ENCODE results near the gene GC. TPM values are rescaled to one million over a fixed set of nuclear protein-coding genes. Genes with fewer than 3 reads are reported as not detected.

GC gene
- total and polyA plus RNA-seq, 7 donors, result not detected

- TF ChIP-seq, protein P1, sequence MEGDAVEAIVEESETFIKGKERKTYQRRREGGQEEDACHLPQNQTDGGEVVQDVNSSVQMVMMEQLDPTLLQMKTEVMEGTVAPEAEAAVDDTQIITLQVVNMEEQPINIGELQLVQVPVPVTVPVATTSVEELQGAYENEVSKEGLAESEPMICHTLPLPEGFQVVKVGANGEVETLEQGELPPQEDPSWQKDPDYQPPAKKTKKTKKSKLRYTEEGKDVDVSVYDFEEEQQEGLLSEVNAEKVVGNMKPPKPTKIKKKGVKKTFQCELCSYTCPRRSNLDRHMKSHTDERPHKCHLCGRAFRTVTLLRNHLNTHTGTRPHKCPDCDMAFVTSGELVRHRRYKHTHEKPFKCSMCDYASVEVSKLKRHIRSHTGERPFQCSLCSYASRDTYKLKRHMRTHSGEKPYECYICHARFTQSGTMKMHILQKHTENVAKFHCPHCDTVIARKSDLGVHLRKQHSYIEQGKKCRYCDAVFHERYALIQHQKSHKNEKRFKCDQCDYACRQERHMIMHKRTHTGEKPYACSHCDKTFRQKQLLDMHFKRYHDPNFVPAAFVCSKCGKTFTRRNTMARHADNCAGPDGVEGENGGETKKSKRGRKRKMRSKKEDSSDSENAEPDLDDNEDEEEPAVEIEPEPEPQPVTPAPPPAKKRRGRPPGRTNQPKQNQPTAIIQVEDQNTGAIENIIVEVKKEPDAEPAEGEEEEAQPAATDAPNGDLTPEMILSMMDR (IDR thresholded peaks at IDR 0.05), result no peak
- no peak for TF ChIP-seq POLR2A (IDR thresholded peaks at IDR 0.05)
- no peak for TF ChIP-seq EP300 (IDR thresholded peaks at IDR 0.05)
- no peak for TF ChIP-seq POLR2AphosphoS5 (IDR thresholded peaks at IDR 0.05)
- H3K27ac ChIP-seq, result no peak overlapping the region
- no peaks in the 10 kb centered on the region for H3K36me3 ChIP-seq
- H3K27me3 ChIP-seq, result no peaks in the 10 kb centered on the region
- intact Hi-C loops (cut with DNase I), result no loop called here
- no peak overlapping the region for H3K4me3 ChIP-seq
- H3K9me3 ChIP-seq, result no peaks in the 10 kb centered on the region
- no peak for DNase-seq
- WGBS, 2 donors, result 17 to 69% methylated on average over 2 of the region's 2 CpGs
- H3K4me1 ChIP-seq, result no peaks in the 10 kb centered on the region
These were observed 10.9 kb downstream of the GC start for GRCh38 chr4:71773004-71773403.

- TF ChIP-seq EP300 (IDR thresholded peaks at IDR 0.05), result no peak
- TF ChIP-seq, protein P1 (IDR thresholded peaks at IDR 0.05), result no peak
- TF ChIP-seq POLR2AphosphoS5 (IDR thresholded peaks at IDR 0.05), result no peak
- TF ChIP-seq POLR2A (IDR thresholded peaks at IDR 0.05), result no peak
- intact Hi-C loops (cut with DNase I), result no loop called here
- DNase-seq, result no peak
- H3K27ac ChIP-seq, result no peak overlapping the region
- H3K4me1 ChIP-seq, result no peaks in the 10 kb centered on the region
- no peak overlapping the region for H3K4me3 ChIP-seq
- H3K36me3 ChIP-seq, result no peaks in the 10 kb centered on the region
- no peaks in the 10 kb centered on the region for H3K27me3 ChIP-seq
- H3K9me3 ChIP-seq, result no peaks in the 10 kb centered on the region
These were observed 11.3 kb downstream of the GC start for GRCh38 chr4:71772592-71772991.

DNA sequence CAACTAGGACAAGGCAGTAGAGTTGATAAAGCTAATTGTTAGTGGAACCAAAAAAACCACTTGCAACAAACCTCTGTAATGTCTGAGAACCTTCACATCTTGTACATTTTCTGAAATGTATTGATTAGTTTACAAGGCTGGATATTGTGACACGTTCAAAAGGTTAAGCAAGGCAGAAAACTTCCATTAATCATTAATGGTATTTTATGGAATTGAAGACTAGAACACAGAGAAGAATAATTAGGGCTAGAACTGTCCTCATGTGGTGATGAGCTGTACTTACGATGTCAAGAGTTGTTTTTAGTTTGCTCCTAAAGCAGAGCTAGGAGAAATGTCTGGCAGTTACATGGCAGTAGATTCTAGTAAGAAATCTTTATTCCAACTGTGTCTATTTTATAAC lies 12.3 kb downstream of the GC start:
- Histone ChIP-seq H3K27ac (no peak overlapping the region), H3K36me3 (no peaks in the 10 kb centered on the region), H3K27me3 (no peaks in the 10 kb centered on the region), H3K9me3 (no peaks in the 10 kb centered on the region), H3K4me3 (no peak overlapping the region), H3K4me1 (no peaks in the 10 kb centered on the region)
- TF ChIP-seq EP300 (IDR thresholded peaks at IDR 0.05), result no peak
- TF ChIP-seq POLR2A (IDR thresholded peaks at IDR 0.05), result no peak
- TF ChIP-seq POLR2AphosphoS5 (IDR thresholded peaks at IDR 0.05), result no peak
- TF ChIP-seq, protein P1 (IDR thresholded peaks at IDR 0.05), result no peak
- no peak for DNase-seq
- intact Hi-C loops (cut with DNase I), result no loop called here
- WGBS, 2 donors, result 53 to 70% methylated on average over 2 of the region's 2 CpGs

- whole genome bisulfite sequencing, 2 donors, result 90 to 91% methylated on average over 3 of the region's 3 CpGs
- intact Hi-C loops (cut with DNase I), result no loop called here
- Histone ChIP-seq H3K27me3 (no peaks in the 10 kb centered on the region), H3K9me3 (no peaks in the 10 kb centered on the region), H3K27ac (no peak overlapping the region), H3K4me3 (no peak overlapping the region), H3K36me3 (no peaks in the 10 kb centered on the region), H3K4me1 (no peaks in the 10 kb centered on the region)
- no peak for DNase-seq
- TF ChIP-seq, protein P1 (IDR thresholded peaks at IDR 0.05), result no peak
- TF ChIP-seq POLR2AphosphoS5 (IDR thresholded peaks at IDR 0.05), result no peak
- TF ChIP-seq EP300 (IDR thresholded peaks at IDR 0.05), result no peak
- no peak for TF ChIP-seq POLR2A (IDR thresholded peaks at IDR 0.05)
These were observed 14.4 kb downstream of the GC start for GRCh38 chr4:71769434-71769833.

DNA sequence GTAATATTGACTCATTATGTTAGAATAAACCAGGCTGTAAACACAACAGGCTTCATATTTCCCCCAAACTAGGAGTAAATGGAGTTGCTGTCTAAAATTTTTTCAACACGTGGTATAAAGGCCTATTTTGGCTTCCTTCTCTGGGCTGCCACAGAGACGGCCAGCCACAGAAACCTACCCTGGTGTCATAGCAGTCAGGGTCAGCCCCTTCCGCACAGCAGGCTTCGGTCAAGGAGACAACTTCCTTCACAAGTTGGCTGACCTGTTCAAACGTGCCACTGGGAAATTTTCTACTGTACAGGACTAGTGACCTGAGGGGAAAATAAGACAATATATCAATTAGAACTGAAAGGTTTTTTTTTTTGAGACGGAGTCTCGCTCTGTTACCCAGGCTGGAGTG lies 15.8 kb downstream of the GC start:
- 88% methylated on average over 7 of the region's 7 CpGs for WGBS, 2 donors
- H3K27ac ChIP-seq, result no peak overlapping the region
- intact Hi-C loops (cut with DNase I), result no loop called here
- H3K4me3 ChIP-seq, result no peak overlapping the region
- H3K9me3 ChIP-seq, result no peaks in the 10 kb centered on the region
- H3K27me3 ChIP-seq, result no peaks in the 10 kb centered on the region
- no peak for DNase-seq
- TF ChIP-seq POLR2A (IDR thresholded peaks at IDR 0.05) (no peak), EP300 (IDR thresholded peaks at IDR 0.05) (no peak), POLR2AphosphoS5 (IDR thresholded peaks at IDR 0.05) (no peak)
- TF ChIP-seq, protein P1 (IDR thresholded peaks at IDR 0.05), result no peak
- no peaks in the 10 kb centered on the region for H3K36me3 ChIP-seq
- H3K4me1 ChIP-seq, result no peaks in the 10 kb centered on the region

Data from sigmoid colon (tissue), 7 donors.